T-helper 2 cell treated with Interferon-gamma antibody and Interleukin-4, amounts not matched to agents 5 μg/mL and 100 μg/mL, for 36 hours (primary cell): ENCODE data around the gene COL6A5.

Experiments
- DNase-seq: peaks from one replicate; pipeline ENCODE4 v3.0.0; 2021; ENCODE audit warnings: low spot score
- H3K27ac Mint-ChIP-seq: one replicate; pipeline ENCODE4 v1.8.0; 2021; ENCODE audit warnings: mild to moderate bottlenecking, mixed read lengths
- H3K27me3 Mint-ChIP-seq: one replicate; pipeline ENCODE4 v1.8.0; 2021; ENCODE audit warnings: low read depth, mixed read lengths
- H3K36me3 Mint-ChIP-seq: one replicate; pipeline ENCODE4 v1.8.0; 2021; ENCODE audit warnings: low read depth, mixed read lengths
- H3K4me1 Mint-ChIP-seq: one replicate; pipeline ENCODE4 v1.8.0; 2021; ENCODE audit warnings: low read depth, mixed read lengths
- H3K4me3 Mint-ChIP-seq: one replicate; pipeline ENCODE4 v1.8.0; 2022; ENCODE audit warnings: mild to moderate bottlenecking, moderate library complexity, mixed read lengths
- H3K9me3 Mint-ChIP-seq: one replicate; pipeline ENCODE4 v1.8.0; 2021; ENCODE audit warnings: mixed read lengths

COL6A5 gene

DNA sequence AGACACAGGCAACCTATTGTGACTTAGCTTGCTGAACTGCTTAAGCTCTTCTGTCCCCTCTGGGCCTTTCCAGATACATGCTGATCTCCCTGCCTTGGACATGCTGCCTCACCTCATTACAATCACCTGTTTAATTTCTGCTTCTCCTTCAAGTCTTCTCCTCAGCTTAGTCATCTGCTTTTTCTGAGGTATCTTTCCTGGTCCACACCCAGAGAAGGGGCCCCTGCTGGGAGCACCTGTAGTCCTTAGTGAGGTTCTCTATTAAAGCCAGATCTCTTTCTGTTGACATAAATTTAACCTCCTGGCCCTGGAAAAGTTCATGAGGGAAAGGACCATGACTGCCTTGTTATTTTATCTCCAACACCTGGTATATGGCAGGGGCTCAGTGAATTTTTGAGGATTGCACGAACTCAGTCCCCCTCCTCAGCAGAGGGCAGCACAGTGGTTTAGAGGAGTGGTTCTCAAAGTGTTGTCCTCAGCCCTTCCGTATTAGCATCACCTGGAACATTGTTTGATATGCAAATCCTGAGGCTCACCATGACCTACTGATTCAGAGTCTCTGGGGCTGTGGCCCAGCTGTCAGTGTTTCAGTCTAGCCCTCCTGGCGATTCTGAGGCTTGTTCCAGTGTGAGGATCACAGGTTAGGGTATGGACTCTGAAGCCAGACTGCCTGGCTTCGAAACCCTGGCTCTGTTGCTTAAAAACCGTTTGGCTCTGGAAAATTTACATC lies 184.2 kb downstream of the COL6A5 start:
- H3K27ac Mint-ChIP-seq, result no peak overlapping the region
- no peaks in the 10 kb centered on the region for H3K36me3 Mint-ChIP-seq
- no peaks in the 10 kb centered on the region for H3K9me3 Mint-ChIP-seq
- no peak overlapping the region for H3K4me3 Mint-ChIP-seq
- no peak for DNase-seq
- H3K27me3 Mint-ChIP-seq, result peaks cover 8% of the 10 kb centered on the region
- H3K4me1 Mint-ChIP-seq, result peaks cover 5% of the 10 kb centered on the region

GRCh38 chr3:130533247-130533646 lies 187.8 kb downstream of the COL6A5 start:
- no peaks in the 10 kb centered on the region for H3K36me3 Mint-ChIP-seq
- H3K9me3 Mint-ChIP-seq, result no peaks in the 10 kb centered on the region
- peaks cover 5% of the 10 kb centered on the region for H3K4me1 Mint-ChIP-seq
- no peak overlapping the region for H3K4me3 Mint-ChIP-seq
- H3K27ac Mint-ChIP-seq, result no peak overlapping the region
- no peak for DNase-seq
- H3K27me3 Mint-ChIP-seq, result peaks cover 6% of the 10 kb centered on the region
